GM12874 (cell line): Measurements from ENCODE around the gene NCBP3.

ENCODE experiments used
- TF ChIP-seq, protein P1 (sequence below): IDR thresholded peaks from 2 replicates; pipeline ENCODE4 v1.5.1; 2011; ENCODE audit warnings: low read depth, mild to moderate bottlenecking, control low read depth, low read length, moderate library complexity; ENCODE audit not compliant: insufficient read depth

Gene NCBP3

DNA sequence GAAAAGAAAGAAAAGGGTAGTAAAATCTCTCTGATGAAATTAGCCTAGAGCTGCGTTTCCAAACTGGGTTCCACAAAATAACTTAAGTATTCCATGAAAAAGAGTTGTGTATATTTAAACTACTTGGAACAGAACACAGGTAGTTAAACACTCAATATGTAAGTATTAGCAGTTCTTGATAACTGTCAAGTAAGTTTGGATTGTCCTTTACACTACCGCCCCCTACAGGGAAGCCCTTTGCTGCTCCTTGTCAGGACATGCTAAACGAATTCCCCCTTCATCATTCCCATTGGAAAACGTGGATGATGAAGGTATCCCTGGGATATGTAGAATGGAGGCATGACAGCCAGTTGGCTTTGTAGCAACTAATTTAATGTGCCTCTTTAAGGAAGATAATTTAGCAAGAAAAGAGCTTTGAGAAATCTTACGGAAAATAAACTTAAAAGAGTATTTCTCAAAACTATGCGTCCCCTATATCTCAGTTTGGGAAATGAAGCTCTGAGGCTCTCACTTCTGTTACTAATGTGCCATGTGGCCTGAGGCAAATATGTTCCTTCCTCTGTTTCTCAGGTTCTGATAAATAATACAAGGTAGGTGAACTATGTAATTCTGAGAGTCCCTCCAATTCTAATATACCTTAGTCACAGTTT, 18.8 kb downstream of the NCBP3 start:
- TF ChIP-seq, protein P1, sequence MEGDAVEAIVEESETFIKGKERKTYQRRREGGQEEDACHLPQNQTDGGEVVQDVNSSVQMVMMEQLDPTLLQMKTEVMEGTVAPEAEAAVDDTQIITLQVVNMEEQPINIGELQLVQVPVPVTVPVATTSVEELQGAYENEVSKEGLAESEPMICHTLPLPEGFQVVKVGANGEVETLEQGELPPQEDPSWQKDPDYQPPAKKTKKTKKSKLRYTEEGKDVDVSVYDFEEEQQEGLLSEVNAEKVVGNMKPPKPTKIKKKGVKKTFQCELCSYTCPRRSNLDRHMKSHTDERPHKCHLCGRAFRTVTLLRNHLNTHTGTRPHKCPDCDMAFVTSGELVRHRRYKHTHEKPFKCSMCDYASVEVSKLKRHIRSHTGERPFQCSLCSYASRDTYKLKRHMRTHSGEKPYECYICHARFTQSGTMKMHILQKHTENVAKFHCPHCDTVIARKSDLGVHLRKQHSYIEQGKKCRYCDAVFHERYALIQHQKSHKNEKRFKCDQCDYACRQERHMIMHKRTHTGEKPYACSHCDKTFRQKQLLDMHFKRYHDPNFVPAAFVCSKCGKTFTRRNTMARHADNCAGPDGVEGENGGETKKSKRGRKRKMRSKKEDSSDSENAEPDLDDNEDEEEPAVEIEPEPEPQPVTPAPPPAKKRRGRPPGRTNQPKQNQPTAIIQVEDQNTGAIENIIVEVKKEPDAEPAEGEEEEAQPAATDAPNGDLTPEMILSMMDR = peak; percentile 82

DNA sequence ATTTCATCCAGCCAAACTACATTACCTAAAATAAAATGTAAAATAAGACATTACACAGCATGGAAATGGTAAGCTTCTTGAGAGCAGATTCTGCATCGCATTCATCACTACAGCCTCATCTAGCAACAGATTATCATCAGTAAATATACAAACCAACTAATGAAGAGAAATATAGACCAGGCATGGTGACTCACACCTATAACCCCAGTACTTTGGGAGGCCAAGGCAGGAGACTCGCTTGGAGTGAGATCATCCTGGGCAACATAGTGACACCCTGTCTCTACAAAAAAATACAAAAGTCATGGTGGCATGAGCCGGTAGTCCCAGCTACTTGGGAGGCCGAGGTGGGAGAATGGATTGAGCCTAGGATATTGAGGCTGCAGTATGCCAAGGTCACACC, 19.9 kb downstream of the NCBP3 start:
- TF ChIP-seq, protein P1 = no peak

DNA sequence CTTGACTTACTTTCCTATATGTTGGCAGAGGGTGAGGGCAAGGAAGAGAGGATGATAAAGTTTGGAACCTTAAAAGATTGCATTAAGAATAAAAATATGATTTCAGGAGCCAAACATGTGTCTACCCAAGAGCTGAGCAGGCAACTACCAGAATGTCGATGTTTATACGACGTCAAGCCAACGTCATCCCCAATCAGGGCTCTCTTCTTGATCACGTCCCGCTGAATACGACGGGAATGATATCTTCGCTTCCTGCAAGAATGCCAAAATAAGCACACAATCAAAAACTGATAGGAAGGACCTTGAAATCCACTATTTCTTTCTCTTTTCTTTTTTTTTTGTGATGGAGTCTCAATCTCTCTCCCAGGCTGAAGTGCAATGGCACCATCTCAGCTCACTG, 24.9 kb downstream of the NCBP3 start:
- TF ChIP-seq, protein P1 = no peak

DNA sequence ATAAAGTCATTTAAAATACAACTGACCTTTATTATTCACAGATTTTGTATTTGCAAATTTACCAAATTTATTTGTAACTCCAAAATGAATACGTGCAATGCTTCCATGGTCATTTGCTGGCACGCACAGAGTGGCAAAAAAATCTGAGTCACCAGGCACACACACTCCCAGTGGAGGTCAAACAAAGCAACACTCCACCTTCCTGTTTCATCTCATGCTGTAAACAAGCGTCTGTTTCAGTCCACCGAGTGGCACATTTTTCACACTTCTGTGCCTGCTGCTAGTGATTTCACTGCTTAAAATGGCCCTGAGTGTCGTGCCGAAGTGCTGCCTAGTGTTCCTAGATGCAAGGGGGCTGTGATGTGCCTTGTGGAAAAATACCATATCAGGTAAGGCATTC, 27.3 kb downstream of the NCBP3 start:
- TF ChIP-seq, protein P1 = no peak

DNA sequence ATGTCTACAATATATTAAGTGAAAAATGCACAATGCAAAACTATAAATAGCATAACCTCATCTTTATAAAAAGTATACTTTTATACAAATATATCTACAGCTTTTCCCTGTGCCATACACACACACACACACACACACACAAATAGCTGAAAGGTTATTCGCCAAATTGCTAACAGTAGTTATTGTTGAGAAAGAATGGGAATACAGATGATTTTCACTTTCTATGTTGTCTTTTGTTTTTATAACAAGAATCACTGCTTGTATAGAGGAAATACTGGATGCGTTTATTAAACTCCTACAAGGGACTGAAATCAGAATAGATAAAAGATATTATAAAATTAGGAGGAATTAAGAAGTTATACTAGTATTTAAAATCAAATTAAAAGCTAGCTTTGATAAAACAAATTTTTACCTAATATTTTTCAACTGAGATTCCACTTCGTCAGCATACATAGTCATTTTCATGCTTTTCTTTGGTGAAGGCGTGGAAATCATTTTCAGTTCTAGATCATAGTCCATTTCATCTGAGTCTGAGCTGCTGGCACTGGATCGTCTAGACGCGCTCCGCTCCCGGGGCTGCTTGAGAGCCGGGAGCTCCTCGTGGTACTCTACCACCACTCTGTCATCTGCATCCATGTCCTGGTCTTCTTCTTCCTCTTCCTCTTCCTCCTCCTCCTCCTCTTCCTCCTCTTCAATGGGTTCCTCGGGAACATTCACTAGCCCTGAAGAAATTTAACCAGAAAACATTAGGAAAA, 28.0 kb downstream of the NCBP3 start:
- TF ChIP-seq, protein P1 = no peak

DNA sequence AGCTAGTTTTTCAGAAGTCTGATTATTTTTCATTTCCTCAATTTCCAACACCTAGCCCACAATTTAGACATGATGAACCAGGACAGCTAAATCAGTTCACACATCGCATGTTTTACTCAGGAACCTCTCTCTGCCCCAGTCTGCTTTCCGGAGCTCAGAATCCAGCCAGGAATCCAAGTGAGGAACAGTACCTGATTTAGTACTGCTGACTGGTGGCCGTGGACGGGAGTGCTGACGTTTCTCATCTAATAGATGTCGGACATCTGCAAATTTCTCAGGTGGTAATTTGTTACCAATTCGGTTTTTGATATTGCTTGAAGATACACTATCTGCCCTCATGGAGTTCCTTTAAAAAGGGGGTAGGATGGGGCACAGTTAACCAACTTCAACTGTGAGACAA, 30.1 kb downstream of the NCBP3 start:
- TF ChIP-seq, protein P1 = no peak

DNA sequence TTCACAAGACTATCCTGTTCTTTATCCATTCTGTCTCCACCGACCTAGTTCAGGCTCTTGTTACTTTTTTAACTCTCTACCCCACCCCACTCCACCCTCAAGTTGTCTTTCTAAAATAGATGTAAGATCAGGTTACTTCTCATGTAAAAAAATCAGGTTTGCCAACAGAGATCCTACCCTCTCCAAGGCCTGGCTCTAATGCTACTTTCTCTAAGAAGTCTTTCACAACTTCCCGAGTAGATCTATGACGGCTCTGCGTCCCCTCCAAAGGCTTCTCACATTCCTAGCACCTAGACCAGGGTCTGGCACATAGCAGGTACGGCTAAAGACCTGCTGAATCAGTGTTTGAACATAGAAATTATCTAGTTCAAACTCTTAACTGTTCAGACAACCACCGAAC, 30.9 kb downstream of the NCBP3 start:
- TF ChIP-seq, protein P1 = no peak
